ENCODE measurements around the gene PTPRD. TPM values are rescaled to one million over a fixed set of nuclear protein-coding genes. Genes with fewer than 3 reads are reported as not detected.

The PTPRD gene
- total RNA-seq, 1 experiment from 2014 or later = 32.5 TPM

DNA sequence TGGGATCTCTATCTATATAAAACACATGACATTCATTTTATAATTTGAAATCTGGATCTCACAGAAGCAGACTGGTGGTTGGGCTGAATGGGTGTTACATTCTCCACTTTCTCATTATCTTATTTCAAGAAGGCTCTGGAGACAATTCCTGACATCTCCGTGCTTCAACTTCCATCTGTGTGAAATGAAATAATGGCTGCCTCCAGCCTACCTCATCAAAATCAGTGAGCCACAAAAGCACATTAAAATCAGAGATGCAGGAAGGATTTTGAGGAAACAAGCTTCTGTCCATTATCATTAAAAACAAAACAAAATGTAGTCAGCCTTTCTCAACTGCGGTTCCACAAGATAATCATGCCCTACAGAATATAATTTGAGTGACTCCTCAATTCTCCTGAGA lies 1854.9 kb downstream of the PTPRD start:
- Histone ChIP-seq H3K4ac (ENCODE audit: low read depth, low read length) (no peak overlapping the region), H3K23me2 (ENCODE audit: insufficient read length, low read depth, low read length, poor library complexity, severe bottlenecking) (no peaks in the 10 kb centered on the region), H3T11ph (ENCODE audit: low read length) (no peak overlapping the region), H3K79me2 (ENCODE audit: insufficient read depth, low read length) (no peaks in the 10 kb centered on the region), H3K56ac (ENCODE audit: insufficient read length, low read depth, low read length) (no peak overlapping the region), H2BK20ac (ENCODE audit: low read depth, low read length, poor library complexity, severe bottlenecking) (no peak overlapping the region), H4K20me1 (ENCODE audit: control insufficient read depth, insufficient read depth, insufficient read length) (no peaks in the 10 kb centered on the region), H4K8ac (replicated peaks; ENCODE audit: insufficient read length, low read depth, low read length) (no peak overlapping the region), H4K91ac (ENCODE audit: insufficient read length, low read depth, low read length) (no peak overlapping the region), H2BK12ac (ENCODE audit: insufficient read length, low read depth, low read length) (no peak overlapping the region), H3K9me3 (ENCODE audit: control insufficient read depth, low read depth, low read length) (no peaks in the 10 kb centered on the region), H3K27me3 (ENCODE audit: insufficient read depth, low read length) (no peaks in the 10 kb centered on the region), H3K14ac (ENCODE audit: insufficient read depth, low read length) (no peak overlapping the region), H3K79me1 (ENCODE audit: insufficient read depth, low read depth, low read length, poor library complexity, severe bottlenecking) (no peaks in the 10 kb centered on the region), H2AK5ac (ENCODE audit: insufficient read length, low read length) (no peak overlapping the region), H2AFZ (ENCODE audit: low read length) (no peak overlapping the region), H3K23ac (ENCODE audit: insufficient read length, low read depth, low read length) (no peak overlapping the region), H3K18ac (ENCODE audit: insufficient read length, low read depth, low read length) (no peak overlapping the region), H3K27ac (ENCODE audit: insufficient read length, low read depth, low read length) (no peak overlapping the region), H3K4me2 (ENCODE audit: insufficient read depth, insufficient read length, low read length) (no peak overlapping the region), H2BK5ac (ENCODE audit: insufficient read length, low read length) (no peak overlapping the region), H2BK15ac (ENCODE audit: low read depth, low read length) (no peak overlapping the region), H3K9ac (ENCODE audit: extremely low read depth, insufficient read length, low read length) (no peak overlapping the region), H2BK120ac (ENCODE audit: low read depth, low read length, poor library complexity, severe bottlenecking) (no peak overlapping the region), H4K5ac (ENCODE audit: insufficient read length, low read depth, low read length) (no peak overlapping the region), H3K4me1 (ENCODE audit: insufficient read depth, low read length) (no peaks in the 10 kb centered on the region; the same call in 1 of the 2 replicates)
- no CpG with 5 or more reads among the region's 2 CpGs for WGBS (ENCODE audit: extremely low coverage, insufficient read length, low lambda C conversion rate)
- H3K4me3 Mint-ChIP-seq = no peak overlapping the region
- TF ChIP-seq, protein P1, sequence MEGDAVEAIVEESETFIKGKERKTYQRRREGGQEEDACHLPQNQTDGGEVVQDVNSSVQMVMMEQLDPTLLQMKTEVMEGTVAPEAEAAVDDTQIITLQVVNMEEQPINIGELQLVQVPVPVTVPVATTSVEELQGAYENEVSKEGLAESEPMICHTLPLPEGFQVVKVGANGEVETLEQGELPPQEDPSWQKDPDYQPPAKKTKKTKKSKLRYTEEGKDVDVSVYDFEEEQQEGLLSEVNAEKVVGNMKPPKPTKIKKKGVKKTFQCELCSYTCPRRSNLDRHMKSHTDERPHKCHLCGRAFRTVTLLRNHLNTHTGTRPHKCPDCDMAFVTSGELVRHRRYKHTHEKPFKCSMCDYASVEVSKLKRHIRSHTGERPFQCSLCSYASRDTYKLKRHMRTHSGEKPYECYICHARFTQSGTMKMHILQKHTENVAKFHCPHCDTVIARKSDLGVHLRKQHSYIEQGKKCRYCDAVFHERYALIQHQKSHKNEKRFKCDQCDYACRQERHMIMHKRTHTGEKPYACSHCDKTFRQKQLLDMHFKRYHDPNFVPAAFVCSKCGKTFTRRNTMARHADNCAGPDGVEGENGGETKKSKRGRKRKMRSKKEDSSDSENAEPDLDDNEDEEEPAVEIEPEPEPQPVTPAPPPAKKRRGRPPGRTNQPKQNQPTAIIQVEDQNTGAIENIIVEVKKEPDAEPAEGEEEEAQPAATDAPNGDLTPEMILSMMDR (conservative IDR thresholded peaks at IDR 0.05) = no peak
- no peaks in the 10 kb centered on the region for H3K27me3 Mint-ChIP-seq (ENCODE audit: low read depth)
- H3K36me3 Mint-ChIP-seq (ENCODE audit: insufficient read depth in 1 of 3, low read depth in 3 of 3) = peaks cover 0 to 8% (median 4%) of the 10 kb centered on the region in 3 experiments; a peak in 3 of 7 replicates
- no peak overlapping the region for H3K27ac Mint-ChIP-seq
- no peaks in the 10 kb centered on the region; a peak in 2 of 5 replicates for H3K9me3 Mint-ChIP-seq
- DNase-seq = no peak
- peaks cover 15 to 25% of the 10 kb centered on the region in 2 experiments for H3K4me1 Mint-ChIP-seq

Measured in H9 (cell line).